Loucy (cell line): ENCODE results near the gene KNDC1.

Experiments used
- H2AFZ ChIP-seq: fragments of 200-600 bp; sonication (generic); 2 replicates; pipeline ENCODE4 v1.6.0; 2016; ENCODE audit warnings: antibody characterized with exemption, mild to moderate bottlenecking, low read length, moderate library complexity
- H3F3A ChIP-seq: fragments of 200-600 bp; 2 replicates; pipeline ENCODE4 v1.6.0; 2016; ENCODE audit warnings: antibody characterized with exemption, low read depth, mild to moderate bottlenecking
- H3K27me3 ChIP-seq: fragments of 200-600 bp; sonication (generic); 2 replicates; pipeline ENCODE4 v1.6.1; 2014; ENCODE audit warnings: low read length, mild to moderate bottlenecking; ENCODE audit not compliant: insufficient read depth, poor library complexity, severe bottlenecking
- H3K36me3 ChIP-seq: fragments of 200-600 bp; sonication (generic); 2 replicates; pipeline ENCODE4 v1.6.1; 2016; ENCODE audit warnings: low read length; ENCODE audit not compliant: insufficient read depth
- H3K4me1 ChIP-seq: fragments of 200-600 bp; sonication (generic); 2 replicates; pipeline ENCODE4 v1.5.1; 2014; ENCODE audit warnings: low read length, mild to moderate bottlenecking; ENCODE audit not compliant: insufficient read depth, poor library complexity, severe bottlenecking
- H3K4me2 ChIP-seq: fragments of 200-600 bp; sonication (generic); 2 replicates; pipeline ENCODE4 v1.6.0; 2014; ENCODE audit warnings: antibody characterized with exemption, low read length, low read depth, mild to moderate bottlenecking; ENCODE audit not compliant: poor library complexity, severe bottlenecking
- H3K4me3 ChIP-seq: fragments of 200-600 bp; sonication (generic); 2 replicates; pipeline ENCODE4 v1.5.1; 2014; ENCODE audit warnings: low read length, mild to moderate bottlenecking, mixed read lengths; ENCODE audit not compliant: poor library complexity, severe bottlenecking
- H3K79me2 ChIP-seq: fragments of 200-600 bp; sonication (generic); 2 replicates; pipeline ENCODE4 v1.6.1; 2014; ENCODE audit warnings: low read length; ENCODE audit not compliant: insufficient read depth
- H3K9ac ChIP-seq: fragments of 200-600 bp; sonication (generic); 2 replicates; pipeline ENCODE4 v1.6.0; 2014; ENCODE audit warnings: mild to moderate bottlenecking, low read depth, low read length, moderate library complexity; ENCODE audit not compliant: poor library complexity, severe bottlenecking
- H3K9me2 ChIP-seq: fragments of 200-600 bp; sonication (generic); replicated peaks from 2 replicates; pipeline ENCODE4 v1.6.1; 2016; ENCODE audit warnings: low read depth, low read length, mixed read lengths
- H3K9me3 ChIP-seq: fragments of 200-600 bp; sonication (generic); 2 replicates; pipeline ENCODE4 v1.6.1; 2014; ENCODE audit warnings: mild to moderate bottlenecking, antibody characterized with exemption, low read length, low read depth; ENCODE audit not compliant: insufficient read depth
- H4K20me1 ChIP-seq: fragments of 200-600 bp; sonication (generic); 2 replicates; pipeline ENCODE4 v1.6.0; 2014; ENCODE audit warnings: antibody characterized with exemption, low read length, mild to moderate bottlenecking; ENCODE audit not compliant: insufficient read depth, poor library complexity, severe bottlenecking
- EZH2phosphoT487 ChIP-seq: fragments of 200-600 bp; IDR thresholded peaks from 2 replicates; pipeline ENCODE4 v1.6.1; 2018; ENCODE audit warnings: antibody characterized with exemption, mild to moderate bottlenecking, moderate library complexity, borderline replicate concordance
- TF ChIP-seq, protein P1 (sequence below): fragments of 200-600 bp; sonication (generic); conservative IDR thresholded peaks from 2 replicates; pipeline ENCODE4 v1.5.1; 2014; ENCODE audit warnings: mild to moderate bottlenecking, antibody characterized with exemption, low read length

KNDC1 gene

GRCh38 chr10:133270773-133271297 is 110.8 kb downstream of the KNDC1 start:
- Histone ChIP-seq H3K36me3 (no peaks in the 10 kb centered on the region), H3K27me3 (no peaks in the 10 kb centered on the region), H4K20me1 (no peaks in the 10 kb centered on the region), H3K4me2 (no peak overlapping the region), H3K4me1 (peaks cover 14% of the 10 kb centered on the region), H2AFZ (no peak overlapping the region), H3K9me3 (no peaks in the 10 kb centered on the region), H3K4me3 (no peak overlapping the region), H3K9me2 (no peaks in the 10 kb centered on the region), H3K9ac (no peak overlapping the region), H3K79me2 (no peaks in the 10 kb centered on the region), H3F3A (no peaks in the 10 kb centered on the region)
- no peak for TF ChIP-seq EZH2phosphoT487
- TF ChIP-seq, protein P1, sequence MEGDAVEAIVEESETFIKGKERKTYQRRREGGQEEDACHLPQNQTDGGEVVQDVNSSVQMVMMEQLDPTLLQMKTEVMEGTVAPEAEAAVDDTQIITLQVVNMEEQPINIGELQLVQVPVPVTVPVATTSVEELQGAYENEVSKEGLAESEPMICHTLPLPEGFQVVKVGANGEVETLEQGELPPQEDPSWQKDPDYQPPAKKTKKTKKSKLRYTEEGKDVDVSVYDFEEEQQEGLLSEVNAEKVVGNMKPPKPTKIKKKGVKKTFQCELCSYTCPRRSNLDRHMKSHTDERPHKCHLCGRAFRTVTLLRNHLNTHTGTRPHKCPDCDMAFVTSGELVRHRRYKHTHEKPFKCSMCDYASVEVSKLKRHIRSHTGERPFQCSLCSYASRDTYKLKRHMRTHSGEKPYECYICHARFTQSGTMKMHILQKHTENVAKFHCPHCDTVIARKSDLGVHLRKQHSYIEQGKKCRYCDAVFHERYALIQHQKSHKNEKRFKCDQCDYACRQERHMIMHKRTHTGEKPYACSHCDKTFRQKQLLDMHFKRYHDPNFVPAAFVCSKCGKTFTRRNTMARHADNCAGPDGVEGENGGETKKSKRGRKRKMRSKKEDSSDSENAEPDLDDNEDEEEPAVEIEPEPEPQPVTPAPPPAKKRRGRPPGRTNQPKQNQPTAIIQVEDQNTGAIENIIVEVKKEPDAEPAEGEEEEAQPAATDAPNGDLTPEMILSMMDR, result no peak

DNA sequence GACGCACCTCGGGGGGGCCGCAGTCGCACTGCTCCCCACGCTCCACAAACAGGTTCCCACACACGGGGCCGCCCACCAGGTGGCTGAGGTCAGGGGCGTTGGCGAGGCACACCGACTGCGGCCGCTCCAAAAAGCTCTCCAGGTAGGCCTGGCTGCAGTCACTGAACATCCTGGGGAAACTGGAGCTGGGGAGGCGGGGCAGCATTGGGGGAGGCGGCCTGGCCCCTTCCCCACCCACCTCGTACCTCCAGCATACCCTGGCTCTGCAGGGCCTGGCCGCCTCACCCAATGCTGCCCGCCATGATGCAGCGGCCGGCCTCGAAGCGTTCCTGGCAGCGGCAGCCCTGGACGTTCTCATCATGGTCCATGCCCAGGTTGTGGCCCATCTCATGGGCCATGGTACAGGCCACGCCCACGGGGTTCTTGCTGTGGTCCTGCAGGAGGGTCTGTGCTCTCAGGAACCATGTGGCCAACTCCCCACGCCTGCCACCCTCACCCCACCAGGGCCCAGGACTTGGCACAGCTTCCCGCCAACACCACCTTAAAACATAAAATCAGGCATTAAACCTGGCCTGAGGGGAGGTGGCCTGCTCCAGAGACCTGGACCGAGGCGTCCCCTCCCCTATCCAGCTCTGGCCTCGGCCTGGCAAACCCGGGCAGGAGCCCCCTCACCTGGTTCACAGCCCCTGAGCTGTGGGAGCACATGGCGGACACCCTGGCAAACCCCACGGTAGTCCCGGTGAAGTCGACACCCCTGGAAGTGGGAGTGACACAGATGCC is 111.7 kb downstream of the KNDC1 start:
- no peaks in the 10 kb centered on the region for H3K36me3 ChIP-seq
- no peaks in the 10 kb centered on the region for H3K9me3 ChIP-seq
- TF ChIP-seq EZH2phosphoT487, result no peak
- TF ChIP-seq, protein P1, result no peak
- no peaks in the 10 kb centered on the region for H3K79me2 ChIP-seq
- H3K27me3 ChIP-seq, result no peaks in the 10 kb centered on the region
- no peak overlapping the region for H3K4me3 ChIP-seq
- H3K4me2 ChIP-seq, result no peak overlapping the region
- no peak overlapping the region for H2AFZ ChIP-seq
- H3K4me1 ChIP-seq, result peaks cover 17% of the 10 kb centered on the region
- H3K9ac ChIP-seq, result no peak overlapping the region
- H3K9me2 ChIP-seq, result no peaks in the 10 kb centered on the region
- H3F3A ChIP-seq, result no peaks in the 10 kb centered on the region
- H4K20me1 ChIP-seq, result no peaks in the 10 kb centered on the region

GRCh38 chr10:133272301-133272963 is 112.4 kb downstream of the KNDC1 start:
- Histone ChIP-seq H2AFZ (no peak overlapping the region), H3K9me2 (no peaks in the 10 kb centered on the region), H3K4me1 (peaks cover 23% of the 10 kb centered on the region), H3K79me2 (no peaks in the 10 kb centered on the region), H3F3A (no peaks in the 10 kb centered on the region), H3K4me2 (no peak overlapping the region), H3K9me3 (no peaks in the 10 kb centered on the region), H4K20me1 (no peaks in the 10 kb centered on the region), H3K36me3 (no peaks in the 10 kb centered on the region), H3K4me3 (no peak overlapping the region), H3K27me3 (no peaks in the 10 kb centered on the region), H3K9ac (no peak overlapping the region)
- TF ChIP-seq, protein P1, result no peak
- no peak for TF ChIP-seq EZH2phosphoT487
